Measurements from ENCODE around the gene P2RY12. TPM values are rescaled to one million over a fixed set of nuclear protein-coding genes. Genes with fewer than 3 reads are reported as not detected.

The P2RY12 gene
- total and polyA plus RNA-seq, 9 of the 15 experiments (the other 6 are each of a cell fraction or from before 2014, with no cell fraction given): not detected

DNA sequence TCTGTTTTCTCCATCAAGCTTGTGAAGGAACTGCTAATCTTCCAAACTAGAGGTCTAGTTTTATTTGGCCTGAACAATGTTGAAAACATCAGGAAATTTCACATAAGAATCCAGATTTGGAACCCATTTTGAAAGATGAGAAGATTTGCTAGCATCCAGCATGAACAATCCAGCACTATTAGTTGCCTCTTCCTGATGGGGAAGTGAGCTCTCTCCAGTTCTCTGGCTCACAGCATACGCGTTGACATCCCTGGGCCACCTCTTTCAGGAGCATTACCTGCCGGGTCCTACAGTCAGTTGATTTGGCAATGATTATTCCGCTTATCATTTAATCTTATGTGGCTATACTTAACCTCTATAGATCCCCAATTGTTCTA lies 78.8 kb downstream of the P2RY12 start:
- intact Hi-C loops (cut with micrococcal nuclease) (no loop called here), in situ Hi-C loops (cut with MboI) (no loop called here)
- no peak overlapping the region for H3K4me2 ChIP-seq (ENCODE audit: insufficient read depth, low read length)
- POLR2A ChIA-PET: no interaction called here
- H4K20me1 ChIP-seq (replicated peaks; ENCODE audit: control insufficient read depth, insufficient read depth, low read length): no peaks in the 10 kb centered on the region
- H3K9me1 ChIP-seq (ENCODE audit: control insufficient read depth, insufficient read depth, low read length): peaks cover 3% of the 10 kb centered on the region
- H3K79me2 ChIP-seq (ENCODE audit: control insufficient read depth, insufficient read depth, low read length): no peaks in the 10 kb centered on the region
- H3K4me1 ChIP-seq (replicated peaks in 1 of 2; ENCODE audit: control insufficient read depth in 2 of 2, insufficient read depth in 2 of 2, low read length in 2 of 2): no peaks in the 10 kb centered on the region
- H3K27me3 ChIP-seq (ENCODE audit: control insufficient read depth in 2 of 2, insufficient read depth in 2 of 2, low read length in 2 of 2): peaks cover 0 to 9% of the 10 kb centered on the region in 2 experiments; a peak in 2 of 5 replicates
- no peak overlapping the region for H3K9ac ChIP-seq (ENCODE audit: insufficient read depth in 1 of 2, low read depth in 2 of 2, low read length in 2 of 2)
- ATAC-seq (no peak), DNase-seq (ENCODE audit: extremely low read depth in 1 of 4, low spot score in 3 of 4) (no peak), FAIRE-seq (no peak)
- H3K4me3 ChIP-seq: no peak overlapping the region
- no TSS peak for BruUV-seq (replicated peaks)
- WGBS (ENCODE audit: insufficient coverage, low coverage, missing lambda C conversion rate): 3% methylated on average over 4 of the region's 4 CpGs
- no peaks in the 10 kb centered on the region for H3K9me3 ChIP-seq (replicated peaks; ENCODE audit: control insufficient read depth, insufficient read depth, low read depth, low read length)
- CTCF ChIA-PET (ENCODE audit: low intra/inter-chr PET ratio): no interaction called here
- H3K36me3 ChIP-seq (ENCODE audit: control insufficient read depth, insufficient read depth, low read length): no peaks in the 10 kb centered on the region
- no peak overlapping the region for H2AFZ ChIP-seq (ENCODE audit: low read depth, low read length)
- no peak overlapping the region for H3K27ac ChIP-seq (ENCODE audit: extremely low read depth, low read depth, low read length)
- TF ChIP-seq ETV1 (tag; conservative IDR thresholded peaks at IDR 0.05; ENCODE audit: low read depth): no peak
- TF ChIP-seq, protein P1, sequence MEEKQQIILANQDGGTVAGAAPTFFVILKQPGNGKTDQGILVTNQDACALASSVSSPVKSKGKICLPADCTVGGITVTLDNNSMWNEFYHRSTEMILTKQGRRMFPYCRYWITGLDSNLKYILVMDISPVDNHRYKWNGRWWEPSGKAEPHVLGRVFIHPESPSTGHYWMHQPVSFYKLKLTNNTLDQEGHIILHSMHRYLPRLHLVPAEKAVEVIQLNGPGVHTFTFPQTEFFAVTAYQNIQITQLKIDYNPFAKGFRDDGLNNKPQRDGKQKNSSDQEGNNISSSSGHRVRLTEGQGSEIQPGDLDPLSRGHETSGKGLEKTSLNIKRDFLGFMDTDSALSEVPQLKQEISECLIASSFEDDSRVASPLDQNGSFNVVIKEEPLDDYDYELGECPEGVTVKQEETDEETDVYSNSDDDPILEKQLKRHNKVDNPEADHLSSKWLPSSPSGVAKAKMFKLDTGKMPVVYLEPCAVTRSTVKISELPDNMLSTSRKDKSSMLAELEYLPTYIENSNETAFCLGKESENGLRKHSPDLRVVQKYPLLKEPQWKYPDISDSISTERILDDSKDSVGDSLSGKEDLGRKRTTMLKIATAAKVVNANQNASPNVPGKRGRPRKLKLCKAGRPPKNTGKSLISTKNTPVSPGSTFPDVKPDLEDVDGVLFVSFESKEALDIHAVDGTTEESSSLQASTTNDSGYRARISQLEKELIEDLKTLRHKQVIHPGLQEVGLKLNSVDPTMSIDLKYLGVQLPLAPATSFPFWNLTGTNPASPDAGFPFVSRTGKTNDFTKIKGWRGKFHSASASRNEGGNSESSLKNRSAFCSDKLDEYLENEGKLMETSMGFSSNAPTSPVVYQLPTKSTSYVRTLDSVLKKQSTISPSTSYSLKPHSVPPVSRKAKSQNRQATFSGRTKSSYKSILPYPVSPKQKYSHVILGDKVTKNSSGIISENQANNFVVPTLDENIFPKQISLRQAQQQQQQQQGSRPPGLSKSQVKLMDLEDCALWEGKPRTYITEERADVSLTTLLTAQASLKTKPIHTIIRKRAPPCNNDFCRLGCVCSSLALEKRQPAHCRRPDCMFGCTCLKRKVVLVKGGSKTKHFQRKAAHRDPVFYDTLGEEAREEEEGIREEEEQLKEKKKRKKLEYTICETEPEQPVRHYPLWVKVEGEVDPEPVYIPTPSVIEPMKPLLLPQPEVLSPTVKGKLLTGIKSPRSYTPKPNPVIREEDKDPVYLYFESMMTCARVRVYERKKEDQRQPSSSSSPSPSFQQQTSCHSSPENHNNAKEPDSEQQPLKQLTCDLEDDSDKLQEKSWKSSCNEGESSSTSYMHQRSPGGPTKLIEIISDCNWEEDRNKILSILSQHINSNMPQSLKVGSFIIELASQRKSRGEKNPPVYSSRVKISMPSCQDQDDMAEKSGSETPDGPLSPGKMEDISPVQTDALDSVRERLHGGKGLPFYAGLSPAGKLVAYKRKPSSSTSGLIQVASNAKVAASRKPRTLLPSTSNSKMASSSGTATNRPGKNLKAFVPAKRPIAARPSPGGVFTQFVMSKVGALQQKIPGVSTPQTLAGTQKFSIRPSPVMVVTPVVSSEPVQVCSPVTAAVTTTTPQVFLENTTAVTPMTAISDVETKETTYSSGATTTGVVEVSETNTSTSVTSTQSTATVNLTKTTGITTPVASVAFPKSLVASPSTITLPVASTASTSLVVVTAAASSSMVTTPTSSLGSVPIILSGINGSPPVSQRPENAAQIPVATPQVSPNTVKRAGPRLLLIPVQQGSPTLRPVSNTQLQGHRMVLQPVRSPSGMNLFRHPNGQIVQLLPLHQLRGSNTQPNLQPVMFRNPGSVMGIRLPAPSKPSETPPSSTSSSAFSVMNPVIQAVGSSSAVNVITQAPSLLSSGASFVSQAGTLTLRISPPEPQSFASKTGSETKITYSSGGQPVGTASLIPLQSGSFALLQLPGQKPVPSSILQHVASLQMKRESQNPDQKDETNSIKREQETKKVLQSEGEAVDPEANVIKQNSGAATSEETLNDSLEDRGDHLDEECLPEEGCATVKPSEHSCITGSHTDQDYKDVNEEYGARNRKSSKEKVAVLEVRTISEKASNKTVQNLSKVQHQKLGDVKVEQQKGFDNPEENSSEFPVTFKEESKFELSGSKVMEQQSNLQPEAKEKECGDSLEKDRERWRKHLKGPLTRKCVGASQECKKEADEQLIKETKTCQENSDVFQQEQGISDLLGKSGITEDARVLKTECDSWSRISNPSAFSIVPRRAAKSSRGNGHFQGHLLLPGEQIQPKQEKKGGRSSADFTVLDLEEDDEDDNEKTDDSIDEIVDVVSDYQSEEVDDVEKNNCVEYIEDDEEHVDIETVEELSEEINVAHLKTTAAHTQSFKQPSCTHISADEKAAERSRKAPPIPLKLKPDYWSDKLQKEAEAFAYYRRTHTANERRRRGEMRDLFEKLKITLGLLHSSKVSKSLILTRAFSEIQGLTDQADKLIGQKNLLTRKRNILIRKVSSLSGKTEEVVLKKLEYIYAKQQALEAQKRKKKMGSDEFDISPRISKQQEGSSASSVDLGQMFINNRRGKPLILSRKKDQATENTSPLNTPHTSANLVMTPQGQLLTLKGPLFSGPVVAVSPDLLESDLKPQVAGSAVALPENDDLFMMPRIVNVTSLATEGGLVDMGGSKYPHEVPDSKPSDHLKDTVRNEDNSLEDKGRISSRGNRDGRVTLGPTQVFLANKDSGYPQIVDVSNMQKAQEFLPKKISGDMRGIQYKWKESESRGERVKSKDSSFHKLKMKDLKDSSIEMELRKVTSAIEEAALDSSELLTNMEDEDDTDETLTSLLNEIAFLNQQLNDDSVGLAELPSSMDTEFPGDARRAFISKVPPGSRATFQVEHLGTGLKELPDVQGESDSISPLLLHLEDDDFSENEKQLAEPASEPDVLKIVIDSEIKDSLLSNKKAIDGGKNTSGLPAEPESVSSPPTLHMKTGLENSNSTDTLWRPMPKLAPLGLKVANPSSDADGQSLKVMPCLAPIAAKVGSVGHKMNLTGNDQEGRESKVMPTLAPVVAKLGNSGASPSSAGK (IDR thresholded peaks at IDR 0.05): no peak
- no peak for TF ChIP-seq SMAD2 (IDR thresholded peaks at IDR 0.05; ENCODE audit: low read depth, low read length)
- TF ChIP-seq KDM2B (CRISPR knock-in tag; IDR thresholded peaks at IDR 0.05): no peak
- no peak for TF ChIP-seq ZNF707 (CRISPR knock-in tag; conservative IDR thresholded peaks at IDR 0.05)
- TF ChIP-seq MCM5 (IDR thresholded peaks at IDR 0.05; ENCODE audit: low read depth): no peak
- TF ChIP-seq, protein P2, sequence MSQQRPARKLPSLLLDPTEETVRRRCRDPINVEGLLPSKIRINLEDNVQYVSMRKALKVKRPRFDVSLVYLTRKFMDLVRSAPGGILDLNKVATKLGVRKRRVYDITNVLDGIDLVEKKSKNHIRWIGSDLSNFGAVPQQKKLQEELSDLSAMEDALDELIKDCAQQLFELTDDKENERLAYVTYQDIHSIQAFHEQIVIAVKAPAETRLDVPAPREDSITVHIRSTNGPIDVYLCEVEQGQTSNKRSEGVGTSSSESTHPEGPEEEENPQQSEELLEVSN (IDR thresholded peaks at IDR 0.05; ENCODE audit: borderline replicate concordance in 1 of 2, extremely low read depth in 1 of 2, insufficient read depth in 1 of 2, insufficient read length in 1 of 2, low read depth in 1 of 2, low read length in 1 of 2, poor library complexity in 1 of 2, severe bottlenecking in 1 of 2): no peak

Measured in K562 (cell line).